ENCODE results near the gene NSMF.

NSMF gene

DNA sequence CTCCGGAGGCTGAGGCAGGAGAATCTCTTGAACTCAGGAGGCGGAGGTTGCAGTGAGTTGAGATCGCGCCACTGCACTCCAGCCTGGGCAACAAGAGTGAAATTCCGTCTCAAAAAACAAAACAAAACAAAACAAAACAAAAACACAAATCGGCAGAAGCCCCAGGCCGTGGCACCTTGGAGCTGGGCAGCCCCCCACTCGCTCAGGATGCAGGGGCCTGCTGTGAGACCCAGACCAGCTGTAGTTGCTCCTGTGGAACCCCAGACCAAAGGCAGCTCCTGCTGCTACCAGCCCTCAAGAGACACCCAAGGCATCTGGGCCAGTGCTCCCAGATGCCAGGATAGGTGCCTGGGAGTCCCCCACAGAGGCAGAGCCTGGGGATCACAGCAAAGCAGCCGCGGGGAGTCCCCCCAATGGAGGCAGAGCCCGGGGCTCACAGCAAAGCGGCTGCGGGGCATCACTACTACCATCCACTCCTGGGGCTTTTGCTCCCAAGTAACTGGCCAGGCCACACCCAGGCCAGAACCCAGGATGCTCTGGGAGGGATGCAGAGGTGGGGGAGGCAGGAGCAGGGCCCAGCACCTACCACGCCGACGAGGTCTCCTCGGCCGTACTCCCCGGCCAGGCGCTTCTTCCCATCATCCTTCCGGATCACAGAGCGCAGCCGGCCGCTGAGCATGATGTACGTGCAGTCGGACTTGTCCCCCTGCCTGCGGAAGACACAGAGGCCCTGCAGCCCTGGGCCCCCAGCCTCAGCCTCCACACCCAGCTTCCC lies 37.7 kb upstream of the NSMF start:
- TF ChIP-seq, protein P1, sequence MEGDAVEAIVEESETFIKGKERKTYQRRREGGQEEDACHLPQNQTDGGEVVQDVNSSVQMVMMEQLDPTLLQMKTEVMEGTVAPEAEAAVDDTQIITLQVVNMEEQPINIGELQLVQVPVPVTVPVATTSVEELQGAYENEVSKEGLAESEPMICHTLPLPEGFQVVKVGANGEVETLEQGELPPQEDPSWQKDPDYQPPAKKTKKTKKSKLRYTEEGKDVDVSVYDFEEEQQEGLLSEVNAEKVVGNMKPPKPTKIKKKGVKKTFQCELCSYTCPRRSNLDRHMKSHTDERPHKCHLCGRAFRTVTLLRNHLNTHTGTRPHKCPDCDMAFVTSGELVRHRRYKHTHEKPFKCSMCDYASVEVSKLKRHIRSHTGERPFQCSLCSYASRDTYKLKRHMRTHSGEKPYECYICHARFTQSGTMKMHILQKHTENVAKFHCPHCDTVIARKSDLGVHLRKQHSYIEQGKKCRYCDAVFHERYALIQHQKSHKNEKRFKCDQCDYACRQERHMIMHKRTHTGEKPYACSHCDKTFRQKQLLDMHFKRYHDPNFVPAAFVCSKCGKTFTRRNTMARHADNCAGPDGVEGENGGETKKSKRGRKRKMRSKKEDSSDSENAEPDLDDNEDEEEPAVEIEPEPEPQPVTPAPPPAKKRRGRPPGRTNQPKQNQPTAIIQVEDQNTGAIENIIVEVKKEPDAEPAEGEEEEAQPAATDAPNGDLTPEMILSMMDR (IDR thresholded peaks at IDR 0.05; ENCODE audit: low read depth, low read length): no peak
- DNase-seq (ENCODE audit: extremely low read depth, low read depth): no peak

DNA sequence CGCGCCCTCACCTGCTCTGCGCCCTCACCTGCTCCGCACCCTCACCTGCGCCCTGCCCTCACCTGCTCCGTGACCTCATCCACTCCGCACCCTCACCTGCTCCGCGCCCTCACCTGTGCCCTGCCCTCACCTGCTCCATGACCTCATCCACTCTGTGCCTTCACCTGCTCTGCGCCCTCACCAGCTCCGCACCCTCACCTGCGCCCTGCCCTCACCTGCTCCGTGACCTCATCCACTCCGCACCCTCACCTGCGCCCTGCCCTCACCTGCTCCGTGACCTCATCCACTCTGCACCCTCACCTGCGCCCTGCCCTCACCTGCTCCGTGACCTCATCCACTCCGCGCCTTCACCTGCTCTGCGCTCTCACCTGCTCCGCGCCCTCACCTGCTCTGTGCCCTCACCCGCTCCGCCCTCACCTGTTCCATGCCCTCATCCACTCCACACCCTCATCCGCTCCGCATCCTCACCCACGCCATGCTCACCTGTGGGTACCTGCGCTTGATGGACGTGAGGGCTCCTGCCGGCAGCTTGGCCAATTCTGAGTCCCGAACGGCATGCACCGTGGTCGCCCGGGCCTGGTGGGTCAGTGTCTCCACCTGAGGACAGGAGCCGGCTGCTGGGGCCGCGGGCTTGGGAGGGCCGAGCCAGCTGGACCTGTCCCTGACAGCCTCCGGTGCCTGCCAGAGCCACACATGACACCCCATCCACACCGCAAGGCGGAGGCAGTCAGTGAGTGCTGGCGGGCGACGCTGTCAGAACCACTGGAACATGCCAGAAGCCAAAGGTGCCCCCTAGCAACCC lies 35.6 kb upstream of the NSMF start:
- DNase-seq (ENCODE audit: extremely low read depth, low read depth): no peak
- TF ChIP-seq, protein P1 (IDR thresholded peaks at IDR 0.05; ENCODE audit: low read depth, low read length): no peak

DNA sequence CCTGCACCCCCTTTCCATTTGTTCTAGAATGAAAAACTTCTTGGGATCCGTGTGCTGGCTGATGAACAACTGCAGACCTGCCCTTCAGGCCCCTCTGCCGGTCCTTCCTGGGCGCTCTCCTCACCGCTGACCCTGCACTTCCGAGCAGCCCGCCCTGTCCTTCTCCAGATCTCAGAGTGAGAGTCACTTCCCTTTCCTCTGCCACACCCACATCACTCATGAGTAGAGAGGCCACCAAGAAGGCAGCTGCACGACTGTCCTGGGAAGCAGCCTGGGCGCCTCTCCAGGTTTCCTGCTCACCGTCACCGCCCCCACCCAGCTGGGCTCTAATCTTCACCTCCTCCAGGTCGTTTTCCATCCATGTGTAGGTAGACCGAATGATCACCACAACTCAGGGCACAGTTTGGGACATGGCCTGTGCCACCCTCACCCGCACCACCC lies 35.0 kb upstream of the NSMF start:
- TF ChIP-seq, protein P1 (IDR thresholded peaks at IDR 0.05; ENCODE audit: low read depth, low read length): no peak
- DNase-seq (ENCODE audit: extremely low read depth, low read depth): no peak

DNA sequence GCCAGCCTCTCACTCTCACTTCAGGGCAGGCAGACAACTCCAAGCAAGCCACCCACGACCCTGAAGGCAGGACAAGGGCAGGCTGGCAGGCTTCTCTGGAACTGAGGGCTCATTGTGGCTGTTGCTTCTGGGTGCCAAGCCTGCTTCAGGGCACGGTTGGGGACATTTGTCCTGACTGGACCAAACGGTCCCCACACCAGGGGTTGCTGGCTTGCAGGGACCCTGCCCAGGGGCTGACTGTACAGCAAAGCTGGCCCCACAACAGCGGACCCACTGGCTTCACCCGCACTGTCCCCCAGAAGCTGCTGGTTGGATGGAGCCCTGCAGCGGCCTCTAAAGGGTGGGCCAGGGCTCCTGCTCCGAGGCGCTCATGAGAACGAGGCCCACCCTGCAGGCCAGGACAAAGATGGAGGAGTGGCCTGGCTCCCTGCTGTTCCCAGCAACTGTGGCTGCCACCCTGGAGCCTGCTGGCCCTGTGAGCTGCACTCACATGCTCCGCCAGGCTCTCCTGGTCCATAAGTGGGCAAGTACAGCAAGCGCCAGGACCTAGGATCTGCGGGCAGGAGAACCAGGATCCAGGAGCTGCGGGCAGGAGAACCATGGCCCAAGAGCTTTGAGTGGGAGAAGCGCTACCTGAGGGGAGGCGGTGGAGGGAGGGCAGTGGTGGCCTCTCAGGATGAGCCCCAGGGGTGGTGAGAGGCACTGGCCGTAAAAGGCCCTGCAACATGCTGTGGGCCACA lies 34.4 kb upstream of the NSMF start:
- no peak for DNase-seq (ENCODE audit: extremely low read depth, low read depth)
- TF ChIP-seq, protein P1 (IDR thresholded peaks at IDR 0.05; ENCODE audit: low read depth, low read length): no peak

DNA sequence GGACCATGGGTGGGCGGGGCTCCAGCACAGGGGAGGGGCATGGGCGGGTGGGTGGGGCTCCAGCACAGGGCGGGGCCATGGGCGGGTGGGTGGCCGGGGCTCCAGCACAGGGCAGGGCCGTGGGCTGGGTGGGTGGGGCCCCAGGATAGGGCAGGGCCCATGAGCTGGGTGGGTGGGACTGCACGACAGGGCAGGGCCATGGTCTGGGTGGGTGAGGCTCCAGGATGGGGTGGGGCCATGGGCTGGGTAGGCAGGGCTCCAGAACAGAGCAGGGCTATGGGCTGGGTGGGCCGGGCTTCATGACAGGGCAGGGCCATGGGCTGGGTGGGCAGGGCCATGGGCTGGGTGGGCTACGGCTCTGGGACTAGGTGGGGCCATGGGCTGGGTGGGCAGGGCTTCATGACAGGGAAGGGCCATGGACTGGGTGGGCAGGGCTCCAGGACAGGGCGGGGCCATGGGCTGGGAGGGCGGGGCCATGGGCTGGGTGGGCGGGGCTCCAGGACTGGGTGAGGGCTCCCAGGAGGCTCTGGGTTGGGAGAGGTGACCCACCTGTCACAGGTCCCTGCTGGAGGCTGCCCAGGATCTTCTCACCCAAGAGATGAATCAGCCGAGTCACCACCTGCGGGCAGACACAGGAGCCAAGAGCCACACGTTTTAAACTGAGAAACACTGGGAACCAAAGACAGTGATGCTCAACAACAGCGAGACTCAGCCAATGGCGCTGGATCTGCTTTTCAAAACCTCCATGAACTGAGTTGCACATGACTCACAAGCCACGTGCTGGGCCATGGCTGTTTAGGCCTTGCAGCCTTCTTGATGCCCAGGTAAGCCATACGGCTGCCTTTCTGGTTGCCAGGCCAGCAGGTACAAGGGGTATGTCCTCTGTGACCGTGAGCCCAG lies 33.6 kb upstream of the NSMF start:
- DNase-seq (ENCODE audit: extremely low read depth, low read depth): no peak
- TF ChIP-seq, protein P1 (IDR thresholded peaks at IDR 0.05; ENCODE audit: low read depth, low read length): no peak

DNA sequence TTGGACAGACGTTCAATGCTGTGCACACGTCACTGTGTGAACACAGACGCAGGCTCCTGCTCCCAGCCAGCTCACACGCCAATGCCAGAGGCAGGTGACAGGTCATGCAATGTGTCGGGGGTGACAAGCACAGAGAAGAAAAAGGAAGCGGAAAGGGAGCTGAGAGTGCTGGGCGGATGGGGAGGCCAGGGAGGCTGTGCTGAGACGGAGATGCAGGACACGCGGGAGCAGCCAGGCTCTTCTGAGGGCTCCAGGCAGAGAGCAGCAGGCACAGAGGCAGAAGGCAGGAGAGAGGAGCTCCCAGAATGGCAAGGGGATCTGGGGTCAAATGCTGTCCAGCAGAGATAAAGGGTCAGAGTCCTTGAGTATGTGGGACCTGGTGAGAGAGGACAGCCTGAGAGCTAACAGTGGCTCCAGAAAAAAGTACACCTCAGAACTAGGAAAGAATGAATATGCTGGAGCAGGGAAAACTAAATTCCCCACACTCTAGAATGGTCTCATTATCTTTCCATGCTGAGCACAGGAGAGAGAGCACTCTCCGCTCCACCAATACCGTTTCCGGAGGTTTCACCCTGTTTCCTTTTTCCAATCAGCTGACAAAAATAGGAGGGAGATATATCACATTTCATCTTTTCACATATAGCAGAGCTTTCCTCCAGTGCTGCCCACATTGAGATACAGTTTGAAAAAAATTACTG lies 32.8 kb upstream of the NSMF start:
- DNase-seq (ENCODE audit: extremely low read depth, low read depth): no peak
- TF ChIP-seq, protein P1 (IDR thresholded peaks at IDR 0.05; ENCODE audit: low read depth, low read length): no peak

Measured in AG09319 (cell line).